Nephron progenitor cell (in vitro differentiated cells): ENCODE measurements around the gene SLC35C1.

Source experiments
- DNase-seq: peaks from one replicate; pipeline ENCODE4 v3.0.0; 2021
- H3K27ac Mint-ChIP-seq: 2 replicates; pipeline ENCODE4 v1.8.0; 2021; ENCODE audit warnings: mild to moderate bottlenecking, moderate library complexity, mixed read lengths
- H3K27me3 Mint-ChIP-seq: 2 replicates; pipeline ENCODE4 v1.8.0; 2021; ENCODE audit warnings: mild to moderate bottlenecking, low read depth, mixed read lengths; ENCODE audit not compliant: poor library complexity
- H3K36me3 Mint-ChIP-seq: 2 replicates; pipeline ENCODE4 v1.8.0; 2021; ENCODE audit warnings: low read depth, mixed read lengths
- H3K4me1 Mint-ChIP-seq: 2 replicates; pipeline ENCODE4 v1.8.0; 2021; ENCODE audit warnings: mixed read lengths
- H3K4me3 Mint-ChIP-seq: 2 replicates; pipeline ENCODE4 v1.8.0; 2021; ENCODE audit warnings: mild to moderate bottlenecking, moderate library complexity, mixed read lengths
- H3K9me3 Mint-ChIP-seq: 2 replicates; pipeline ENCODE4 v1.8.0; 2021; ENCODE audit warnings: mild to moderate bottlenecking, moderate library complexity, mixed read lengths
- CTCF ChIP-seq: fragments of 200-600 bp; sonication (generic); IDR thresholded peaks from 2 replicates; pipeline ENCODE4 v1.5.0; 2021; ENCODE audit warnings: antibody characterized with exemption

Gene SLC35C1

GRCh38 chr11:45860764-45861510 lies 56.0 kb downstream of the SLC35C1 start:
- peaks cover 27% of the 10 kb centered on the region for H3K4me1 Mint-ChIP-seq
- no peak overlapping the region for H3K4me3 Mint-ChIP-seq
- DNase-seq = no peak
- peaks cover 42% of the 10 kb centered on the region for H3K36me3 Mint-ChIP-seq
- H3K27me3 Mint-ChIP-seq = no peaks in the 10 kb centered on the region
- no peaks in the 10 kb centered on the region for H3K9me3 Mint-ChIP-seq
- H3K27ac Mint-ChIP-seq = peak overlapping the region; percentile 32
- TF ChIP-seq CTCF = no peak
